HEK293 (cell line): ENCODE measurements around the gene DGKZ.
A peak's percentile ranks its signal among the peaks of the same experiment; 100 is the strongest.

Source experiments
- CTCF ChIA-PET: fragments of 350-600 bp; formaldehyde crosslinking; extraction: SDS; loops from one replicate; lab custom pipeline; 2021; ENCODE audit warnings: antibody characterized with exemption; lab: Yijun Ruan, JAX
- POLR2A ChIA-PET: fragments of 300-600 bp; formaldehyde crosslinking; extraction: SDS; loops from one replicate; lab custom pipeline; 2020; ENCODE audit warnings: antibody characterized with exemption, inconsistent platforms; lab: Yijun Ruan, JAX
- H3K27ac ChIP-seq: fragments of 200-500 bp; sonication (Bioruptor generic); 2 replicates; pipeline ENCODE4 v1.5.1; 2014; ENCODE audit warnings: low read depth, low read length, control low read depth, inconsistent platforms; ENCODE audit errors: extremely low read depth
- H3K36me3 ChIP-seq, 2 experiments: fragments of 200-500 bp in 1 of 2; sonication (Bioruptor generic) in 1 of 2; 1 replicate in 1 of 2; 2 replicates in 1 of 2; pipeline ENCODE4 v1.5.1; 2014 to 2017; ENCODE audit warnings: inconsistent platforms in 2 of 2, low read length in 2 of 2; ENCODE audit not compliant: control insufficient read depth in 2 of 2, insufficient read depth in 1 of 2
- H3K4me1 ChIP-seq: fragments of 200-500 bp; sonication (Bioruptor generic); 2 replicates; pipeline ENCODE4 v1.5.1; 2014; ENCODE audit warnings: mild to moderate bottlenecking, low read length, inconsistent platforms; ENCODE audit not compliant: control insufficient read depth, insufficient read depth
- H3K4me3 ChIP-seq: 2 replicates; pipeline ENCODE4 v1.5.1; 2011; ENCODE audit warnings: low read depth, mild to moderate bottlenecking, control low read depth, low read length, moderate library complexity
- H3K9me3 ChIP-seq: fragments of 200-500 bp; sonication (Bioruptor generic); 2 replicates; pipeline ENCODE4 v1.5.1; 2014; ENCODE audit warnings: low read depth, low read length, inconsistent platforms; ENCODE audit not compliant: control insufficient read depth, insufficient read depth
- BCL6B ChIP-seq: fragments of 450-650 bp; formaldehyde crosslinking; IDR thresholded peaks from 2 replicates; pipeline ENCODE4 v1.5.1; 2017; ENCODE audit warnings: missing biosample characterization, missing genetic modification characterization
- GLIS2 ChIP-seq: fragments of 450-650 bp; formaldehyde crosslinking; IDR thresholded peaks from 2 replicates; pipeline ENCODE4 v1.5.1; 2016; ENCODE audit warnings: missing biosample characterization, missing genetic modification characterization
- PRDM1 ChIP-seq: fragments of 450-650 bp; formaldehyde crosslinking; IDR thresholded peaks from 2 replicates; pipeline ENCODE4; 2016; ENCODE audit warnings: missing biosample characterization, missing genetic modification characterization
- REST ChIP-seq: fragments of 450-650 bp; formaldehyde crosslinking; IDR thresholded peaks from 2 replicates; pipeline ENCODE4 v1.5.1; 2016; ENCODE audit warnings: missing biosample characterization, missing genetic modification characterization
- SCRT2 ChIP-seq: fragments of 450-650 bp; formaldehyde crosslinking; IDR thresholded peaks from 2 replicates; pipeline ENCODE4 v1.5.1; 2016; ENCODE audit warnings: missing biosample characterization, missing genetic modification characterization
- WT1 ChIP-seq: fragments of 450-650 bp; formaldehyde crosslinking; IDR thresholded peaks from 2 replicates; pipeline ENCODE4 v1.5.1; 2016; ENCODE audit warnings: missing biosample characterization, missing genetic modification characterization
- ZBTB20 ChIP-seq: fragments of 450-650 bp; formaldehyde crosslinking; IDR thresholded peaks from 2 replicates; pipeline ENCODE4 v1.5.1; 2016; ENCODE audit warnings: missing biosample characterization, missing genetic modification characterization
- ZEB2 ChIP-seq: fragments of 450-650 bp; formaldehyde crosslinking; IDR thresholded peaks from 2 replicates; pipeline ENCODE4 v1.5.1; 2016; ENCODE audit warnings: missing biosample characterization, missing genetic modification characterization
- ZNF133 ChIP-seq: fragments of 450-650 bp; formaldehyde crosslinking; IDR thresholded peaks from 2 replicates; pipeline ENCODE4 v1.5.1; 2016; ENCODE audit warnings: missing biosample characterization, missing genetic modification characterization
- ZNF155 ChIP-seq: fragments of 450-650 bp; formaldehyde crosslinking; IDR thresholded peaks from 2 replicates; pipeline ENCODE4 v1.5.1; 2016; ENCODE audit warnings: missing biosample characterization, missing genetic modification characterization
- ZNF19 ChIP-seq: fragments of 450-650 bp; formaldehyde crosslinking; IDR thresholded peaks from 2 replicates; pipeline ENCODE4; 2016; ENCODE audit warnings: missing biosample characterization, missing genetic modification characterization, low read depth
- ZNF2 ChIP-seq: fragments of 450-650 bp; formaldehyde crosslinking; IDR thresholded peaks from 2 replicates; pipeline ENCODE4 v1.5.1; 2016; ENCODE audit warnings: missing biosample characterization, missing genetic modification characterization
- ZNF239 ChIP-seq: fragments of 450-650 bp; formaldehyde crosslinking; IDR thresholded peaks from 2 replicates; pipeline ENCODE4 v1.5.1; 2016; ENCODE audit warnings: missing biosample characterization, missing genetic modification characterization
- ZNF24 ChIP-seq: fragments of 450-650 bp; formaldehyde crosslinking; IDR thresholded peaks from 2 replicates; pipeline ENCODE4 v1.5.1; 2016; ENCODE audit warnings: missing biosample characterization, missing genetic modification characterization
- ZNF398 ChIP-seq: fragments of 450-650 bp; formaldehyde crosslinking; IDR thresholded peaks from 2 replicates; pipeline ENCODE4 v1.5.1; 2017; ENCODE audit warnings: missing biosample characterization, missing genetic modification characterization
- ZNF514 ChIP-seq: fragments of 450-650 bp; formaldehyde crosslinking; IDR thresholded peaks from 2 replicates; pipeline ENCODE4 v1.5.1; 2016; ENCODE audit warnings: missing biosample characterization, missing genetic modification characterization
- ZNF596 ChIP-seq: fragments of 450-650 bp; IDR thresholded peaks from 2 replicates; pipeline ENCODE4 v1.5.0; 2018; ENCODE audit warnings: missing biosample characterization, mild to moderate bottlenecking, missing genetic modification characterization, moderate library complexity
- ZNF600 ChIP-seq: fragments of 450-650 bp; formaldehyde crosslinking; IDR thresholded peaks from 2 replicates; pipeline ENCODE4 v1.5.1; 2016; ENCODE audit warnings: missing biosample characterization, missing genetic modification characterization
- ZNF843 ChIP-seq: fragments of 450-650 bp; formaldehyde crosslinking; IDR thresholded peaks from 2 replicates; pipeline ENCODE4 v1.5.1; 2016; ENCODE audit warnings: missing biosample characterization, missing genetic modification characterization

Gene DGKZ

GRCh38 chr11:46397526-46397925 is 50.3 kb downstream of the DGKZ start:
- Histone ChIP-seq H3K4me1 (no peaks in the 10 kb centered on the region), H3K27ac (no peak overlapping the region), H3K9me3 (no peaks in the 10 kb centered on the region), H3K4me3 (no peak overlapping the region), H3K36me3 (peaks cover 0 to 38% of the 10 kb centered on the region in 2 experiments; a peak in 1 of 3 replicates)
- ChIA-PET CTCF (no interaction called here), POLR2A (no interaction called here)
- TF ChIP-seq ZNF398: no peak
- no peak for TF ChIP-seq BCL6B (tag by site-specific recombination)
- TF ChIP-seq ZNF239 (tag by site-specific recombination): no peak
- TF ChIP-seq ZNF596 (tag by site-specific recombination): no peak
- TF ChIP-seq GLIS2 (tag by site-specific recombination): no peak
- no peak for TF ChIP-seq ZNF19 (tag by site-specific recombination)
- no peak for TF ChIP-seq ZNF133 (tag by site-specific recombination)
- no peak for TF ChIP-seq ZBTB20
- TF ChIP-seq ZEB2 (tag by site-specific recombination): no peak
- no peak for TF ChIP-seq ZNF843 (tag by site-specific recombination)

GRCh38 chr11:46402957-46403902 is 56.0 kb downstream of the DGKZ start:
- Histone ChIP-seq H3K36me3 (peaks cover 0 to 50% of the 10 kb centered on the region in 2 experiments; a peak in 2 of 3 replicates), H3K27ac (no peak overlapping the region), H3K4me1 (no peaks in the 10 kb centered on the region), H3K9me3 (no peaks in the 10 kb centered on the region), H3K4me3 (no peak overlapping the region)
- ChIA-PET CTCF (interaction anchor here (0.7 to 1.8 kb wide), 3 partner anchors 11 to 489 kb away, joined by 3 to 6 read pairs (median 4); partner anchors contain the start of gene CHRM4), POLR2A (no interaction called here)
- TF ChIP-seq ZNF2 (tag by site-specific recombination) (no peak), REST (tag by site-specific recombination) (no peak), PRDM1 (no peak), ZNF24 (tag by site-specific recombination) (no peak), WT1 (tag by site-specific recombination) (no peak), ZNF155 (tag by site-specific recombination) (no peak), SCRT2 (tag by site-specific recombination) (0 out of 2 replicates have a peak, but pooled peaks have one; percentile 14), ZNF514 (no peak), ZNF600 (tag by site-specific recombination) (no peak)
